ENCODE measurements around the gene AMBP.

AMBP gene

GRCh38 chr9:114112778-114113584 is 34.9 kb upstream of the AMBP start:
- DNase-seq, result no peak

- no peak for DNase-seq
Measured at GRCh38 chr9:114112325-114112724, 34.2 kb upstream of the AMBP start.

GRCh38 chr9:114110180-114110579 is 32.1 kb upstream of the AMBP start:
- DNase-seq, result no peak

- no peak for DNase-seq
Measured at GRCh38 chr9:114109124-114109523, 31.0 kb upstream of the AMBP start.

- DNase-seq, result peak; percentile 25 to 60
Measured at GRCh38 chr9:114108016-114108833, 30.1 kb upstream of the AMBP start.

- no peak for DNase-seq
Measured at GRCh38 chr9:114107286-114108001, 29.3 kb upstream of the AMBP start.

GRCh38 chr9:114105236-114105635 is 27.1 kb upstream of the AMBP start:
- DNase-seq, result no peak

- no peak for DNase-seq
Measured at GRCh38 chr9:114102484-114102883, 24.4 kb upstream of the AMBP start.

- no peak for DNase-seq
Measured at GRCh38 chr9:114100536-114100935, 22.4 kb upstream of the AMBP start.

- no peak for DNase-seq
Measured at GRCh38 chr9:114099669-114100270, 21.7 kb upstream of the AMBP start.

- no peak for DNase-seq
Measured at GRCh38 chr9:114098936-114099668, 21.0 kb upstream of the AMBP start, which contains the start of gene KIF12. Gene KIF12 (minus strand): TSS chr9:114099292. CDS start chr9:114099276, 16 bp downstream.

GRCh38 chr9:114098021-114098935 is 20.2 kb upstream of the AMBP start:
- peak; percentile 48 to 70 for DNase-seq

- no peak for DNase-seq
Measured at GRCh38 chr9:114097613-114098020, 19.5 kb upstream of the AMBP start.

GRCh38 chr9:114096866-114097612 is 18.9 kb upstream of the AMBP start:
- no peak for DNase-seq

GRCh38 chr9:114096041-114096511 is 18.0 kb upstream of the AMBP start:
- no peak for DNase-seq

GRCh38 chr9:114094971-114095370 is 16.9 kb upstream of the AMBP start:
- DNase-seq, result no peak

GRCh38 chr9:114093761-114094505 is 15.8 kb upstream of the AMBP start:
- no peak for DNase-seq

GRCh38 chr9:114093031-114093471 is 15.0 kb upstream of the AMBP start:
- no peak for DNase-seq

GRCh38 chr9:114092336-114092735 is 14.2 kb upstream of the AMBP start:
- DNase-seq, result no peak
